HCT116 (cell line): ENCODE measurements around the gene RGS6. TPM values are rescaled to one million over a fixed set of nuclear protein-coding genes. Genes with fewer than 3 reads are reported as not detected.

ENCODE experiments used
- ATAC-seq: fragments of 200-7000 bp; cut with Tn5 transposase; 2 replicates; pipeline ENCODE4 v1.9.1; 2020; ENCODE audit warnings: mild to moderate bottlenecking, moderate library complexity
- BruUV-seq: library from RNA; stranded (reverse); fragments of 400-500 nt; replicated peaks from 2 replicates; lab custom pipeline; 2021; lab: Mats Ljungman, UMichigan
- CTCF ChIA-PET: fragments of 300-600 bp; sonication (Branson Sonifier 250); formaldehyde crosslinking; loops from one replicate; lab custom pipeline; 2021; ENCODE audit warnings: antibody characterized with exemption; lab: Charles Lee
- POLR2A ChIA-PET: fragments of 300-600, 350-600 bp; sonication (Branson Sonifier 250); formaldehyde crosslinking; loops from one replicate; lab custom pipeline; 2021; ENCODE audit warnings: antibody characterized with exemption; lab: Charles Lee
- RAD21 ChIA-PET, 2 experiments: fragments of 300-600 bp; sonication (Branson Sonifier 250); formaldehyde crosslinking; loops; one replicate each; lab custom pipeline; 2023; ENCODE audit warnings: low total read pairs in 2 of 2; ENCODE audit not compliant: uncharacterized antibody in 2 of 2, unreplicated experiment in 2 of 2, low non-redundant PET in 1 of 2; lab: Charles Lee
- DNase-seq: peaks from one replicate; pipeline ENCODE4 v3.0.0-alpha.2; 2010; ENCODE audit warnings: low read depth, low spot score
- H2AFZ ChIP-seq: fragments of 200-600 bp; shearing (Covaris generic), sonication (generic); 2 replicates; pipeline ENCODE4 v1.6.1; 2017; ENCODE audit warnings: low read depth, mixed run types, mixed read lengths, antibody characterized with exemption, low read length; ENCODE audit not compliant: poor library complexity, severe bottlenecking
- H3K27ac ChIP-seq: 2 replicates; pipeline ENCODE4 v1.5.1; 2012; ENCODE audit warnings: low read depth, low read length
- H3K27me3 ChIP-seq: fragments of 200-600 bp; sonication (generic); 2 replicates; pipeline ENCODE4 v1.6.1; 2016; ENCODE audit warnings: mixed run types, low read length, mixed read lengths; ENCODE audit not compliant: insufficient read depth
- H3K36me3 ChIP-seq, 2 experiments: fragments of 200-500 bp in 1 of 2; fragments of 200-600 bp in 1 of 2; sonication (Bioruptor generic) in 1 of 2; sonication (generic) in 1 of 2; 2 replicates each; pipeline versions ENCODE4 v1.5.1 to v1.6.1; 2014 to 2016; ENCODE audit warnings: low read length in 2 of 2, inconsistent platforms in 1 of 2, mixed read lengths in 1 of 2, mixed run types in 1 of 2; ENCODE audit not compliant: insufficient read depth in 2 of 2, control insufficient read depth in 1 of 2
- H3K4me1 ChIP-seq, 2 experiments: fragments of 200-600 bp in 1 of 2; sonication (generic) in 1 of 2; 2 replicates each; pipeline versions ENCODE4 v1.5.1 to v1.6.1; 2012 to 2017; ENCODE audit warnings: low read length in 2 of 2, inconsistent platforms in 1 of 2, mild to moderate bottlenecking in 1 of 2, mixed read lengths in 1 of 2, mixed run types in 1 of 2, moderate library complexity in 1 of 2; ENCODE audit not compliant: insufficient read depth in 2 of 2, control insufficient read depth in 1 of 2
- H3K4me2 ChIP-seq: fragments of 200-600 bp; sonication (generic); 2 replicates; pipeline ENCODE4 v1.6.1; 2017; ENCODE audit warnings: mixed run types, low read length, mixed read lengths
- H3K4me3 ChIP-seq, 2 experiments: fragments of 200-600 bp in 1 of 2; sonication (generic) in 1 of 2; replicated peaks in 1 of 2; 2 replicates each; pipeline ENCODE4 v1.5.1; 2011 to 2016; ENCODE audit warnings: low read length in 2 of 2, control low read depth in 1 of 2, low read depth in 1 of 2, mild to moderate bottlenecking in 1 of 2, mixed read lengths in 1 of 2, mixed run types in 1 of 2
- H3K79me2 ChIP-seq: fragments of 200-600 bp; sonication (generic); 2 replicates; pipeline ENCODE4 v1.6.1; 2017; ENCODE audit warnings: mild to moderate bottlenecking, mixed run types, low read length, moderate library complexity, mixed read lengths; ENCODE audit not compliant: insufficient read depth
- H3K9ac ChIP-seq: fragments of 200-600 bp; sonication (generic); 2 replicates; pipeline ENCODE4 v1.6.1; 2016; ENCODE audit warnings: low read length, mixed read lengths
- H3K9me2 ChIP-seq: fragments of 200-600 bp; sonication (generic), shearing (Covaris generic); 2 replicates; pipeline ENCODE4 v1.6.1; 2017; ENCODE audit warnings: mixed run types, mild to moderate bottlenecking, moderate library complexity; ENCODE audit not compliant: insufficient read depth
- H3K9me3 ChIP-seq, 2 experiments: fragments of 200-500 bp in 1 of 2; fragments of 200-600 bp in 1 of 2; sonication (Bioruptor generic) in 1 of 2; sonication (generic) in 1 of 2; 2 replicates each; pipeline ENCODE4 v1.6.1; 2014 to 2017; ENCODE audit warnings: low read length in 2 of 2, mixed read lengths in 2 of 2, inconsistent platforms in 1 of 2, low read depth in 1 of 2, mild to moderate bottlenecking in 1 of 2, mixed run types in 1 of 2, moderate library complexity in 1 of 2; ENCODE audit not compliant: control insufficient read depth in 1 of 2, insufficient read depth in 1 of 2
- H4K20me1 ChIP-seq: fragments of 200-600 bp; sonication (generic), shearing (Covaris generic); 2 replicates; pipeline ENCODE4 v1.6.1; 2017; ENCODE audit warnings: mixed run types, mild to moderate bottlenecking, moderate library complexity; ENCODE audit not compliant: insufficient read depth
- ELF1 ChIP-seq: IDR thresholded peaks from 2 replicates; pipeline ENCODE4 v1.6.1; 2012; ENCODE audit warnings: low read depth, borderline replicate concordance
- EZH2 ChIP-seq: fragments of 200-600 bp; sonication (generic); IDR thresholded peaks from 2 replicates; pipeline ENCODE4 v1.6.1; 2017; ENCODE audit warnings: antibody characterized with exemption, mixed run types
- FOSL1 ChIP-seq: IDR thresholded peaks from 2 replicates; pipeline ENCODE4 v1.6.1; 2012; ENCODE audit warnings: low read depth
- POLR2A ChIP-seq: IDR thresholded peaks from 2 replicates; pipeline ENCODE4 v1.7.0; 2011; ENCODE audit warnings: borderline replicate concordance; ENCODE audit not compliant: insufficient read depth, insufficient read length; ENCODE audit errors: extremely low read depth
- POLR2AphosphoS5 ChIP-seq: IDR thresholded peaks from 2 replicates; pipeline ENCODE4 v1.6.1; 2011; ENCODE audit warnings: mild to moderate bottlenecking, low read depth, low read length, moderate library complexity
- TCF7L2 ChIP-seq: IDR thresholded peaks from 2 replicates; pipeline ENCODE4 v1.7.0; 2011; ENCODE audit warnings: borderline replicate concordance, inconsistent platforms; ENCODE audit not compliant: insufficient read depth, insufficient read length; ENCODE audit errors: extremely low read depth
- intact Hi-C: fragments of 100-400 bp; cut with micrococcal nuclease; formaldehyde crosslinking; loops from 2 replicates; pipeline ENCODE4 v1.10.0; 2022
- total RNA-seq: library from RNA; stranded (reverse); gene quantifications from one replicate; pipeline ENCODE4 v1.2.1, GENCODE V29; 2021; ENCODE audit not compliant: unreplicated experiment
- TF ChIP-seq, protein P1 (sequence below), 3 experiments: fragments of 200-600 bp in 1 of 3; sonication (generic) in 1 of 3; IDR thresholded peaks in 2 of 3; conservative IDR thresholded peaks in 1 of 3; 2 replicates each; pipeline ENCODE4 v1.5.1; 2012 to 2017; ENCODE audit warnings: low read depth in 2 of 3, low read length in 2 of 3, antibody characterized with exemption in 1 of 3, borderline replicate concordance in 1 of 3, control low read depth in 1 of 3, mild to moderate bottlenecking in 1 of 3, mixed read lengths in 1 of 3, mixed run types in 1 of 3, moderate library complexity in 1 of 3; ENCODE audit not compliant: insufficient read depth in 1 of 3
- TF ChIP-seq, protein P2 (sequence below): IDR thresholded peaks from 2 replicates; pipeline ENCODE4 v1.6.1; 2012
- TF ChIP-seq, protein P3 (sequence below): IDR thresholded peaks from 2 replicates; pipeline ENCODE4 v1.6.1; 2012; ENCODE audit warnings: low read depth

RGS6 gene
- total RNA-seq, 1 experiment from 2014 or later = 4.7 TPM

DNA sequence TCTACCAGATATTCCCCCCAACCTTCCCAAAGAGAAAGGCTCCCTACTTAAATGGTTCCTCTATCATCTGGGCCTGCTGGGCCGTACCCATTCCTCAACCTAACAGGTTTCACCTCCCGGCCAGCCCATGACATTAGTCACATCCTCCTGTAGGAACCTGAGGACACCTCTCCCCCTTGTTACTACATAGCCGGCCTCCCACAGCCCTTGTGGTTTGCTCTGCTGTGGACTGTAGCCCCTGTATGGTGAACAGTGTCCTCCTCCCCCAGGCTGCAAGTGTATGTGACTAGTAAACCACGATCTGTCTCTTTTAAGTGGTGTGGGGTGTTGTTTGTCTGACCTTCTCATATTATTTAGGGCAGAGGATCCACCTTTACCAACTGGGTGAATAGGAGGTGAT, 371.7 kb downstream of the RGS6 start:
- Histone ChIP-seq H4K20me1 (no peaks in the 10 kb centered on the region), H3K4me1 (no peaks in the 10 kb centered on the region; a peak in 1 of 4 replicates), H3K9ac (no peak overlapping the region), H3K4me2 (no peak overlapping the region), H3K79me2 (no peaks in the 10 kb centered on the region), H3K9me2 (no peaks in the 10 kb centered on the region), H2AFZ (no peak overlapping the region), H3K36me3 (no peaks in the 10 kb centered on the region), H3K27me3 (no peaks in the 10 kb centered on the region), H3K27ac (no peak overlapping the region), H3K4me3 (no peak overlapping the region), H3K9me3 (0 out of 4 replicates have a peak, but pooled peaks cover 0 to 8% of the 10 kb centered on the region in 2 experiments)
- DNase-seq = no peak
- POLR2A ChIA-PET = no interaction called here
- no peak for TF ChIP-seq ELF1
- TF ChIP-seq POLR2AphosphoS5 = no peak
- no peak for TF ChIP-seq POLR2A
- TF ChIP-seq TCF7L2 = no peak
- TF ChIP-seq, protein P1, sequence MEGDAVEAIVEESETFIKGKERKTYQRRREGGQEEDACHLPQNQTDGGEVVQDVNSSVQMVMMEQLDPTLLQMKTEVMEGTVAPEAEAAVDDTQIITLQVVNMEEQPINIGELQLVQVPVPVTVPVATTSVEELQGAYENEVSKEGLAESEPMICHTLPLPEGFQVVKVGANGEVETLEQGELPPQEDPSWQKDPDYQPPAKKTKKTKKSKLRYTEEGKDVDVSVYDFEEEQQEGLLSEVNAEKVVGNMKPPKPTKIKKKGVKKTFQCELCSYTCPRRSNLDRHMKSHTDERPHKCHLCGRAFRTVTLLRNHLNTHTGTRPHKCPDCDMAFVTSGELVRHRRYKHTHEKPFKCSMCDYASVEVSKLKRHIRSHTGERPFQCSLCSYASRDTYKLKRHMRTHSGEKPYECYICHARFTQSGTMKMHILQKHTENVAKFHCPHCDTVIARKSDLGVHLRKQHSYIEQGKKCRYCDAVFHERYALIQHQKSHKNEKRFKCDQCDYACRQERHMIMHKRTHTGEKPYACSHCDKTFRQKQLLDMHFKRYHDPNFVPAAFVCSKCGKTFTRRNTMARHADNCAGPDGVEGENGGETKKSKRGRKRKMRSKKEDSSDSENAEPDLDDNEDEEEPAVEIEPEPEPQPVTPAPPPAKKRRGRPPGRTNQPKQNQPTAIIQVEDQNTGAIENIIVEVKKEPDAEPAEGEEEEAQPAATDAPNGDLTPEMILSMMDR (IDR thresholded peaks at IDR 0.05 in 2 of 3, conservative IDR thresholded peaks at IDR 0.05 in 1 of 3; ENCODE audit: borderline replicate concordance in 1 of 3, insufficient read depth in 1 of 3, low read depth in 2 of 3, low read length in 2 of 3) = no peak
- TF ChIP-seq, protein P2, sequence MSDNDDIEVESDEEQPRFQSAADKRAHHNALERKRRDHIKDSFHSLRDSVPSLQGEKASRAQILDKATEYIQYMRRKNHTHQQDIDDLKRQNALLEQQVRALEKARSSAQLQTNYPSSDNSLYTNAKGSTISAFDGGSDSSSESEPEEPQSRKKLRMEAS = no peak
- TF ChIP-seq EZH2 = no peak
- TF ChIP-seq FOSL1 = no peak
- TF ChIP-seq, protein P3, sequence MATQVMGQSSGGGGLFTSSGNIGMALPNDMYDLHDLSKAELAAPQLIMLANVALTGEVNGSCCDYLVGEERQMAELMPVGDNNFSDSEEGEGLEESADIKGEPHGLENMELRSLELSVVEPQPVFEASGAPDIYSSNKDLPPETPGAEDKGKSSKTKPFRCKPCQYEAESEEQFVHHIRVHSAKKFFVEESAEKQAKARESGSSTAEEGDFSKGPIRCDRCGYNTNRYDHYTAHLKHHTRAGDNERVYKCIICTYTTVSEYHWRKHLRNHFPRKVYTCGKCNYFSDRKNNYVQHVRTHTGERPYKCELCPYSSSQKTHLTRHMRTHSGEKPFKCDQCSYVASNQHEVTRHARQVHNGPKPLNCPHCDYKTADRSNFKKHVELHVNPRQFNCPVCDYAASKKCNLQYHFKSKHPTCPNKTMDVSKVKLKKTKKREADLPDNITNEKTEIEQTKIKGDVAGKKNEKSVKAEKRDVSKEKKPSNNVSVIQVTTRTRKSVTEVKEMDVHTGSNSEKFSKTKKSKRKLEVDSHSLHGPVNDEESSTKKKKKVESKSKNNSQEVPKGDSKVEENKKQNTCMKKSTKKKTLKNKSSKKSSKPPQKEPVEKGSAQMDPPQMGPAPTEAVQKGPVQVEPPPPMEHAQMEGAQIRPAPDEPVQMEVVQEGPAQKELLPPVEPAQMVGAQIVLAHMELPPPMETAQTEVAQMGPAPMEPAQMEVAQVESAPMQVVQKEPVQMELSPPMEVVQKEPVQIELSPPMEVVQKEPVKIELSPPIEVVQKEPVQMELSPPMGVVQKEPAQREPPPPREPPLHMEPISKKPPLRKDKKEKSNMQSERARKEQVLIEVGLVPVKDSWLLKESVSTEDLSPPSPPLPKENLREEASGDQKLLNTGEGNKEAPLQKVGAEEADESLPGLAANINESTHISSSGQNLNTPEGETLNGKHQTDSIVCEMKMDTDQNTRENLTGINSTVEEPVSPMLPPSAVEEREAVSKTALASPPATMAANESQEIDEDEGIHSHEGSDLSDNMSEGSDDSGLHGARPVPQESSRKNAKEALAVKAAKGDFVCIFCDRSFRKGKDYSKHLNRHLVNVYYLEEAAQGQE = no peak
- CTCF ChIA-PET = no interaction called here
- no TSS peak for BruUV-seq
- no peak for ATAC-seq
- RAD21 ChIA-PET = no interaction called here
- intact Hi-C loops = no loop called here
